H9 (cell line): ENCODE measurements around the gene LRRC3C. TPM values are rescaled to one million over a fixed set of nuclear protein-coding genes. Genes with fewer than 3 reads are reported as not detected.

Experiments
- DNase-seq: peaks from one replicate; pipeline ENCODE4 v3.0.0-alpha.2; 2017
- H2AFZ ChIP-seq: one replicate; pipeline ENCODE4 v1.6.1; 2013; ENCODE audit warnings: mild to moderate bottlenecking, low read length, control low read depth, moderate library complexity
- H2AK5ac ChIP-seq: 2 replicates; pipeline ENCODE4 v1.6.1; 2013; ENCODE audit warnings: low read length, control low read depth, mixed read lengths; ENCODE audit not compliant: insufficient read length
- H2BK120ac ChIP-seq: one replicate; pipeline ENCODE4 v1.6.1; 2013; ENCODE audit warnings: low read depth, mild to moderate bottlenecking, low read length, control low read depth, inconsistent platforms; ENCODE audit not compliant: poor library complexity, severe bottlenecking
- H2BK12ac ChIP-seq: 2 replicates; pipeline ENCODE4 v1.6.1; 2013; ENCODE audit warnings: low read length, control low read depth, mixed read lengths, low read depth; ENCODE audit not compliant: insufficient read length
- H2BK15ac ChIP-seq: 2 replicates; pipeline ENCODE4 v1.6.1; 2013; ENCODE audit warnings: low read depth, low read length, control low read depth
- H2BK20ac ChIP-seq: one replicate; pipeline ENCODE4 v1.6.1; 2013; ENCODE audit warnings: low read depth, mild to moderate bottlenecking, low read length, control low read depth, inconsistent platforms; ENCODE audit not compliant: poor library complexity, severe bottlenecking
- H2BK5ac ChIP-seq: 2 replicates; pipeline ENCODE4 v1.6.1; 2013; ENCODE audit warnings: low read length, control low read depth, mixed read lengths; ENCODE audit not compliant: insufficient read length
- H3K14ac ChIP-seq: 2 replicates; pipeline ENCODE4 v1.6.1; 2013; ENCODE audit warnings: low read length, control low read depth; ENCODE audit not compliant: insufficient read depth
- H3K18ac ChIP-seq: 2 replicates; pipeline ENCODE4 v1.6.1; 2013; ENCODE audit warnings: low read depth, mild to moderate bottlenecking, mixed read lengths, low read length, control low read depth; ENCODE audit not compliant: insufficient read length
- H3K23ac ChIP-seq: 2 replicates; pipeline ENCODE4 v1.6.1; 2013; ENCODE audit warnings: low read length, control low read depth, mixed read lengths, low read depth; ENCODE audit not compliant: insufficient read length
- H3K23me2 ChIP-seq: 2 replicates; pipeline ENCODE4 v1.6.1; 2013; ENCODE audit warnings: low read depth, mild to moderate bottlenecking, mixed read lengths, low read length, control low read depth; ENCODE audit not compliant: insufficient read length, poor library complexity, severe bottlenecking
- H3K27ac ChIP-seq: 2 replicates; pipeline ENCODE4 v1.5.1; 2013; ENCODE audit warnings: low read length, control low read depth, mixed read lengths, low read depth; ENCODE audit not compliant: insufficient read length
- H3K27me3 ChIP-seq: 2 replicates; pipeline ENCODE4 v1.6.1; 2013; ENCODE audit warnings: low read length, control low read depth, inconsistent platforms; ENCODE audit not compliant: insufficient read depth
- H3K4ac ChIP-seq: 2 replicates; pipeline ENCODE4 v1.6.1; 2013; ENCODE audit warnings: low read depth, mild to moderate bottlenecking, control low read depth, inconsistent platforms, low read length, moderate library complexity
- H3K4me1 ChIP-seq: 2 replicates; pipeline ENCODE4 v1.6.1; 2013; ENCODE audit warnings: low read length, control low read depth, inconsistent platforms; ENCODE audit not compliant: insufficient read depth
- H3K4me2 ChIP-seq: 2 replicates; pipeline ENCODE4 v1.6.1; 2013; ENCODE audit warnings: low read length, control low read depth, mixed read lengths; ENCODE audit not compliant: insufficient read length, insufficient read depth
- H3K56ac ChIP-seq: 2 replicates; pipeline ENCODE4 v1.6.1; 2013; ENCODE audit warnings: low read depth, mild to moderate bottlenecking, mixed read lengths, low read length, control low read depth; ENCODE audit not compliant: insufficient read length
- H3K79me1 ChIP-seq: 2 replicates; pipeline ENCODE4 v1.6.1; 2013; ENCODE audit warnings: low read depth, mild to moderate bottlenecking, moderate library complexity, low read length, control low read depth, inconsistent platforms; ENCODE audit not compliant: insufficient read depth, poor library complexity, severe bottlenecking
- H3K79me2 ChIP-seq: 2 replicates; pipeline ENCODE4 v1.6.1; 2013; ENCODE audit warnings: low read length, control low read depth, inconsistent platforms; ENCODE audit not compliant: insufficient read depth
- H3K9ac ChIP-seq: 2 replicates; pipeline ENCODE4 v1.6.1; 2013; ENCODE audit warnings: low read length, control low read depth, mixed read lengths; ENCODE audit not compliant: insufficient read length; ENCODE audit errors: extremely low read depth
- H3K9me3 ChIP-seq: one replicate; pipeline ENCODE4 v1.6.1; 2013; ENCODE audit warnings: low read depth, low read length, inconsistent platforms; ENCODE audit not compliant: control insufficient read depth
- H3T11ph ChIP-seq: one replicate; pipeline ENCODE4 v1.6.1; 2013; ENCODE audit warnings: mild to moderate bottlenecking, low read length, control low read depth, inconsistent platforms
- H4K20me1 ChIP-seq: one replicate; pipeline ENCODE4 v1.6.1; 2013; ENCODE audit not compliant: control insufficient read depth, insufficient read length, insufficient read depth
- H4K5ac ChIP-seq: 2 replicates; pipeline ENCODE4 v1.6.1; 2013; ENCODE audit warnings: low read depth, mild to moderate bottlenecking, mixed read lengths, low read length, control low read depth; ENCODE audit not compliant: insufficient read length
- H4K8ac ChIP-seq: replicated peaks from 2 replicates; pipeline ENCODE4 v1.6.1; 2013; ENCODE audit warnings: low read length, control low read depth, mixed read lengths, low read depth; ENCODE audit not compliant: insufficient read length
- H4K91ac ChIP-seq: 2 replicates; pipeline ENCODE4 v1.6.1; 2013; ENCODE audit warnings: low read depth, mild to moderate bottlenecking, moderate library complexity, mixed read lengths, low read length, control low read depth; ENCODE audit not compliant: insufficient read length
- H3K27ac Mint-ChIP-seq, 3 experiments: 2 replicates in 2 of 3; 3 replicates in 1 of 3; pipeline ENCODE4 v1.8.0; 2020 to 2021; ENCODE audit warnings: mixed read lengths in 3 of 3, mild to moderate bottlenecking in 1 of 3, moderate library complexity in 1 of 3
- H3K27me3 Mint-ChIP-seq: 2 replicates; pipeline ENCODE4 v1.8.0; 2021; ENCODE audit warnings: low read depth, mild to moderate bottlenecking, moderate library complexity, mixed read lengths
- H3K36me3 Mint-ChIP-seq, 3 experiments: 2 replicates in 2 of 3; 3 replicates in 1 of 3; pipeline ENCODE4 v1.8.0; 2020 to 2021; ENCODE audit warnings: low read depth in 3 of 3, mixed read lengths in 3 of 3; ENCODE audit not compliant: insufficient read depth in 1 of 3
- H3K4me1 Mint-ChIP-seq, 2 experiments: 2 replicates each; pipeline ENCODE4 v1.8.0; 2020; ENCODE audit warnings: mixed read lengths in 2 of 2
- H3K4me3 Mint-ChIP-seq, 2 experiments: 2 replicates in 1 of 2; 3 replicates in 1 of 2; pipeline ENCODE4 v1.8.0; 2020 to 2021; ENCODE audit warnings: mild to moderate bottlenecking in 2 of 2, mixed read lengths in 2 of 2, moderate library complexity in 1 of 2
- H3K9me3 Mint-ChIP-seq, 2 experiments: 2 replicates in 1 of 2; 3 replicates in 1 of 2; pipeline ENCODE4 v1.8.0; 2020; ENCODE audit warnings: mild to moderate bottlenecking in 2 of 2, mixed read lengths in 2 of 2, moderate library complexity in 1 of 2
- CTCF ChIP-seq: fragments of 200-600 bp; sonication (generic); conservative IDR thresholded peaks from 3 replicates; pipeline ENCODE4 v1.8.0; 2021; ENCODE audit warnings: antibody characterized with exemption, mild to moderate bottlenecking
- WGBS: extraction: QIAGEN DNeasy Blood & Tissue Kit; methylation state at CpG from one replicate; pipeline ENCODE4 v1.1.7; 2013; ENCODE audit warnings: missing lambda C conversion rate, low lambda C conversion rate, mixed read lengths; ENCODE audit not compliant: insufficient read length; ENCODE audit errors: extremely low coverage; 5-methylcytosine and 5-hydroxymethylcytosine counted together
- total RNA-seq: library from RNA; stranded (reverse); gene quantifications from 2 replicates; pipeline ENCODE4 v1.2.1, GENCODE V29; 2021

LRRC3C gene
- total RNA-seq, 1 experiment from 2014 or later, result not detected

GRCh38 chr17:39966771-39967170 lies 39.2 kb downstream of the LRRC3C start:
- H3K79me1 ChIP-seq, result no peaks in the 10 kb centered on the region
- no peak overlapping the region for H3K18ac ChIP-seq
- Mint-ChIP-seq H3K4me1 (peaks cover 0 to 7% of the 10 kb centered on the region in 2 experiments; a peak in 1 of 4 replicates), H3K9me3 (no peaks in the 10 kb centered on the region; a peak in 1 of 5 replicates), H3K4me3 (no peak overlapping the region), H3K27me3 (peaks cover 36% of the 10 kb centered on the region), H3K36me3 (no peaks in the 10 kb centered on the region), H3K27ac (no peak overlapping the region)
- H3K27me3 ChIP-seq, result no peaks in the 10 kb centered on the region; the same call in 1 of the 2 replicates
- DNase-seq, result no peak
- H3K9ac ChIP-seq, result no peak overlapping the region
- H3K4me2 ChIP-seq, result no peak overlapping the region
- H2BK20ac ChIP-seq, result no peak overlapping the region
- no peak overlapping the region for H2BK5ac ChIP-seq
- TF ChIP-seq CTCF, result no peak
- H3K9me3 ChIP-seq, result no peaks in the 10 kb centered on the region
- no peak overlapping the region for H2AK5ac ChIP-seq
- H3K23ac ChIP-seq, result no peak overlapping the region
- H2AFZ ChIP-seq, result no peak overlapping the region
- H2BK120ac ChIP-seq, result no peak overlapping the region
- H3K79me2 ChIP-seq, result no peaks in the 10 kb centered on the region
- H4K5ac ChIP-seq, result no peak overlapping the region
- no peak overlapping the region for H3K27ac ChIP-seq
- no peak overlapping the region for H2BK15ac ChIP-seq
- H3K23me2 ChIP-seq, result no peaks in the 10 kb centered on the region
- no peak overlapping the region for H3K56ac ChIP-seq
- no peaks in the 10 kb centered on the region for H4K20me1 ChIP-seq
- no peak overlapping the region for H2BK12ac ChIP-seq
- no peak overlapping the region for H3K4ac ChIP-seq
- peaks cover 2% of the 10 kb centered on the region; the same call in 1 of the 2 replicates for H3K4me1 ChIP-seq
- H3K14ac ChIP-seq, result no peak overlapping the region
- no peak overlapping the region for H3T11ph ChIP-seq
- no peak overlapping the region for H4K8ac ChIP-seq
- no peak overlapping the region for H4K91ac ChIP-seq
- no CpG with 5 or more reads among the region's 6 CpGs for WGBS
